K562 (cell line): ENCODE measurements around the gene PAXIP1. TPM values are rescaled to one million over a fixed set of nuclear protein-coding genes. Genes with fewer than 3 reads are reported as not detected.

Experiments
- ATAC-seq: fragments of 200-7000 bp; cut with Tn5 transposase; 3 replicates; pipeline ENCODE4 v1.9.1; 2020; ENCODE audit warnings: moderate library complexity
- BruUV-seq: library from RNA; stranded (reverse); fragments of 400-500 nt; replicated peaks from 2 replicates; lab custom pipeline; 2021; lab: Mats Ljungman, UMichigan
- CTCF ChIA-PET: fragments of 300-600 bp; formaldehyde crosslinking; extraction: SDS; loops from one replicate; lab custom pipeline; 2021; ENCODE audit warnings: low intra/inter-chr PET ratio; lab: Yijun Ruan, JAX
- POLR2A ChIA-PET: fragments of 300-600, 350-650 bp; sonication (Branson Sonifier 250); formaldehyde crosslinking; extraction: SDS; loops from one replicate; lab custom pipeline; 2021; ENCODE audit warnings: antibody characterized with exemption, inconsistent platforms; lab: Yijun Ruan, JAX
- DNase-seq, 4 experiments: peaks; one replicate each; pipeline versions ENCODE4 v3.0.0 to v3.0.0-alpha.2; 2011 to 2018; ENCODE audit warnings: low spot score in 3 of 4, mixed read lengths in 3 of 4; ENCODE audit errors: extremely low read depth in 1 of 4
- FAIRE-seq: peaks from 2 replicates; lab custom pipeline; 2011; peaks lifted over from hg19 to GRCh38; lab: Jason Lieb, UNC
- H2AFZ ChIP-seq: 2 replicates; pipeline ENCODE4 v1.6.0; 2011; ENCODE audit warnings: low read depth, low read length, control low read depth, inconsistent platforms
- H3K27ac ChIP-seq: fragments of 200-600 bp; 3 replicates; pipeline ENCODE4 v1.8.0; 2011; ENCODE audit warnings: low read depth, mild to moderate bottlenecking, control low read depth, inconsistent platforms, low read length, moderate library complexity, mixed read lengths; ENCODE audit errors: extremely low read depth
- H3K27me3 ChIP-seq, 2 experiments: fragments of 300-600 bp in 1 of 2; 2 replicates in 1 of 2; 3 replicates in 1 of 2; pipeline versions ENCODE4 v1.6.0 to v1.8.0; 2011; ENCODE audit warnings: inconsistent platforms in 2 of 2, low read length in 2 of 2, mild to moderate bottlenecking in 1 of 2, mixed read lengths in 1 of 2, moderate library complexity in 1 of 2; ENCODE audit not compliant: control insufficient read depth in 2 of 2, insufficient read depth in 2 of 2
- H3K36me3 ChIP-seq: fragments of 300-600 bp; 3 replicates; pipeline ENCODE4 v1.8.0; 2011; ENCODE audit warnings: mild to moderate bottlenecking, low read length, inconsistent platforms; ENCODE audit not compliant: control insufficient read depth, insufficient read depth
- H3K4me1 ChIP-seq, 2 experiments: fragments of 200-600 bp in 1 of 2; replicated peaks in 1 of 2; 2 replicates in 1 of 2; 3 replicates in 1 of 2; pipeline versions ENCODE4 v1.5.1 to v1.8.0; 2011; ENCODE audit warnings: inconsistent platforms in 2 of 2, low read length in 2 of 2, mild to moderate bottlenecking in 1 of 2, mixed read lengths in 1 of 2, moderate library complexity in 1 of 2; ENCODE audit not compliant: control insufficient read depth in 2 of 2, insufficient read depth in 2 of 2
- H3K4me2 ChIP-seq: 2 replicates; pipeline ENCODE4 v1.6.1; 2011; ENCODE audit warnings: low read length, control low read depth, inconsistent platforms, mixed read lengths; ENCODE audit not compliant: insufficient read depth
- H3K4me3 ChIP-seq: fragments of 200-600 bp; sonication (generic), shearing (Covaris generic); 2 replicates; pipeline ENCODE4 v1.5.1; 2016; ENCODE audit warnings: control low read depth, inconsistent platforms
- H3K79me2 ChIP-seq: fragments of 200-600 bp; 3 replicates; pipeline ENCODE4 v1.8.0; 2011; ENCODE audit warnings: low read length, inconsistent platforms; ENCODE audit not compliant: control insufficient read depth, insufficient read depth
- H3K9ac ChIP-seq, 2 experiments: 2 replicates each; pipeline versions ENCODE4 v1.6.0 to v1.6.1; 2011; ENCODE audit warnings: low read depth in 2 of 2, low read length in 2 of 2, control low read depth in 1 of 2, inconsistent platforms in 1 of 2, mild to moderate bottlenecking in 1 of 2, mixed read lengths in 1 of 2; ENCODE audit not compliant: insufficient read depth in 1 of 2
- H3K9me1 ChIP-seq: one replicate; pipeline ENCODE4 v1.6.0; 2011; ENCODE audit warnings: inconsistent platforms, mild to moderate bottlenecking, low read length, moderate library complexity; ENCODE audit not compliant: control insufficient read depth, insufficient read depth
- H3K9me3 ChIP-seq: replicated peaks from 2 replicates; pipeline ENCODE4 v1.5.1; 2011; ENCODE audit warnings: low read depth, low read length, inconsistent platforms; ENCODE audit not compliant: control insufficient read depth, insufficient read depth
- H4K20me1 ChIP-seq: replicated peaks from 2 replicates; pipeline ENCODE4 v1.6.1; 2011; ENCODE audit warnings: low read length, inconsistent platforms, mixed read lengths; ENCODE audit not compliant: control insufficient read depth, insufficient read depth
- CBX3 ChIP-seq, 2 experiments: IDR thresholded peaks; 1 replicate in 1 of 2; 2 replicates in 1 of 2; pipeline ENCODE4 v1.6.1; 2012; ENCODE audit warnings: inconsistent platforms in 2 of 2, low read length in 2 of 2, borderline replicate concordance in 1 of 2, control low read depth in 1 of 2
- CCNT2 ChIP-seq: IDR thresholded peaks from 2 replicates; pipeline ENCODE4 v1.6.1; 2011; ENCODE audit warnings: borderline replicate concordance, low read depth, mild to moderate bottlenecking, moderate library complexity, mixed read lengths, low read length; ENCODE audit not compliant: insufficient read length; ENCODE audit errors: extremely low read depth
- ETS1 ChIP-seq: conservative IDR thresholded peaks from 2 replicates; pipeline ENCODE4 v1.6.1; 2011; ENCODE audit warnings: low read depth, mild to moderate bottlenecking, low read length; ENCODE audit not compliant: control insufficient read depth
- GTF2A2 ChIP-seq: IDR thresholded peaks from 2 replicates; pipeline ENCODE4 v1.6.1; 2016; ENCODE audit warnings: mild to moderate bottlenecking, missing genetic modification characterization, missing compliant biosample characterization
- ILF3 ChIP-seq: fragments of 450-650 bp; IDR thresholded peaks from 2 replicates; pipeline ENCODE4 v1.6.1; 2018; ENCODE audit warnings: antibody characterized with exemption, mild to moderate bottlenecking, moderate library complexity, borderline replicate concordance
- KDM5B ChIP-seq: fragments of 200-600 bp; sonication (generic); IDR thresholded peaks from 2 replicates; pipeline ENCODE4 v1.6.1; 2012; ENCODE audit warnings: low read depth, mild to moderate bottlenecking, moderate library complexity, low read length, control low read depth, inconsistent platforms; ENCODE audit not compliant: insufficient replicate concordance
- KLF16 ChIP-seq: IDR thresholded peaks from 2 replicates; pipeline ENCODE4 v1.6.1; 2016; ENCODE audit warnings: antibody characterized with exemption
- POLR2G ChIP-seq: fragments of 200-400 bp; formaldehyde crosslinking; IDR thresholded peaks from 2 replicates; pipeline ENCODE4 v1.6.1; 2017; ENCODE audit warnings: low read depth, mild to moderate bottlenecking, antibody characterized with exemption, low read length, moderate library complexity
- SMAD4 ChIP-seq: fragments of 250-450 bp; sonication (Bioruptor Pico); conservative IDR thresholded peaks from 2 replicates; pipeline ENCODE4 v1.8.0; 2021; ENCODE audit warnings: inconsistent platforms, mild to moderate bottlenecking, moderate library complexity
- ZNF395 ChIP-seq: fragments of 200-800 bp; sonication (Bioruptor generic); IDR thresholded peaks from 2 replicates; pipeline ENCODE4 v1.6.1; 2017; ENCODE audit warnings: missing genetic modification characterization, missing compliant biosample characterization
- WGBS: fragments of 100-300 bp; shearing (Covaris generic); methylation state at CpG from one replicate; pipeline ENCODE4 v1.1.6; 2016; ENCODE audit warnings: low coverage, mixed read lengths; ENCODE audit not compliant: insufficient coverage; ENCODE audit errors: missing lambda C conversion rate; 5-methylcytosine and 5-hydroxymethylcytosine counted together
- in situ Hi-C: fragments of 300-500 bp; cut with MboI; formaldehyde crosslinking; loops from 4 replicates; pipeline ENCODE4 v1.15.0; 2018; ENCODE audit warnings: inconsistent platforms, mixed read lengths
- intact Hi-C: fragments of 100-400 bp; cut with micrococcal nuclease; formaldehyde crosslinking; loops from 2 replicates; pipeline ENCODE4 v1.14.2; 2022
- polyA plus RNA-seq, 8 experiments: library from polyadenylated mRNA; depleted of rRNA in 4 of 8; stranded (reverse) in 5 of 8; unstranded in 3 of 8; fragments of >200 nt; fragmentation: Nextera tagmentation in 2 of 8; fragmentation: Illumina TruSeq in 1 of 8; extraction: Ambion mirVana in 2 of 8; extraction: Trizol in 1 of 8; gene quantifications; 2 replicates each; pipeline versions ENCODE4 v1.2.1 to v1.2.3, GENCODE V29; 2011 to 2014; ENCODE audit warnings: inconsistent platforms in 1 of 8, missing spikeins in 1 of 8
- total RNA-seq, 7 experiments: library from RNA; depleted of rRNA in 6 of 7; stranded (reverse); fragments of >200 nt in 6 of 7; fragmentation: Illumina TruSeq in 2 of 7; extraction: Trizol in 2 of 7; gene quantifications; 2 replicates each; pipeline versions ENCODE4 v1.2.1 to v1.2.3, GENCODE V29; 2011 to 2021; ENCODE audit warnings: low replicate concordance in 1 of 7
- TF ChIP-seq, protein P1 (sequence below), 2 experiments: fragments of 200-800 bp in 1 of 2; sonication (Bioruptor generic) in 1 of 2; sonication (generic) in 1 of 2; formaldehyde crosslinking in 1 of 2; IDR thresholded peaks in 1 of 2; conservative IDR thresholded peaks in 1 of 2; 2 replicates each; pipeline versions ENCODE4 v1.5.0 to v1.6.1; 2016 to 2020; ENCODE audit warnings: missing compliant biosample characterization in 1 of 2, missing genetic modification characterization in 1 of 2, missing genetic modification reagents in 1 of 2
- TF ChIP-seq, protein P2 (sequence below): sonication (generic); formaldehyde crosslinking; IDR thresholded peaks from 2 replicates; pipeline ENCODE4 v1.8.1; 2022; ENCODE audit warnings: missing genetic modification reagents

The PAXIP1 gene
- total and polyA plus RNA-seq, 9 of the 15 experiments (the other 6 are each of a cell fraction or from before 2014, with no cell fraction given) = 9.7 to 37.9 (median 28.4) TPM

DNA sequence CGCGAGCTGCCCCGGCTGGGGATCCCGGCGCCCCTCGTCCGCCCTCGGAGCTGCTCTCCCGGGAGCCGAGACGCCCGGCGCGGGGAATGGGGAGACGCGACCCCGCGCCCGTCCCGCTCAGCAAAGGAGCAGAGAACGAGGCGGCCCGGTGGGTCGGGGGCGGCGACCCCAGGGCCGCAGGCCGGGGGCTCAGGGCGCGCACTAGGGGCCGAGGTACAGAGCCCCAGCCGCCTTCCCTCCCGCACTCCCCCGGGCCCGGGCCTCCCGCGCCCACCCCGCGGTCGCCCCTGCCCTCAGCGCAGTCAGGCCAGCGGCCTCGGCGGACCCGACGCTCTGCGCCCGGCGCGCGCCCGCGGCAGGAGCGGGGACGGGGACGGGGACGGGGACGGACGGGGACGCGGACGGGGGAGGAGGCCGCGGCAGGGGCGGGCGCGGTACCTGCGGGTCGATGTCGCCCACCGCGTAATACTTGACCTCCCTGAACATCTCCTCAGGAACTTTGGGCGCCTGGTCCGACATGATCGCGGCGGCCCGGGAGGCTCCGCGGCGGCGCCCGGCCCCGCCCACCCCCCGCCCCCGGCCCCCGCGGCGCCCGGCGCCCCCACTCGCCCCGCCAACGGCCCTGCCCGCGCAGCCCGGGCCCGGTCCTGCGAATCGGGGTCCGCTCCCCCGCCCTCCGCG lies 373 bp downstream of the PAXIP1 start:
- CTCF ChIA-PET = no interaction called here
- peak overlapping the region; percentile 84 for H3K4me3 ChIP-seq
- peak overlapping the region; percentile 79 for H3K27ac ChIP-seq
- H3K9ac ChIP-seq = peak overlapping the region; percentile 81 to 100
- H3K9me3 ChIP-seq = no peaks in the 10 kb centered on the region
- peaks cover 17 to 19% of the 10 kb centered on the region in 2 experiments for H3K4me1 ChIP-seq
- peaks cover 61% of the 10 kb centered on the region for H3K79me2 ChIP-seq
- H3K4me2 ChIP-seq = peak overlapping the region; percentile 93; the same call in 1 of the 2 replicates
- POLR2A ChIA-PET = interaction anchor here (0.7 to 1.6 kb wide), 9 partner anchors 10 to 111 kb away, joined by 3 to 8 read pairs (median 4); no protein-coding TSS in a partner anchor
- H2AFZ ChIP-seq = peak overlapping the region; percentile 27; the same call in 1 of the 2 replicates
- DNase-seq (peak in 3 of 4 experiments; percentile 69 to 94 (median 73)), FAIRE-seq (no peak), ATAC-seq (peak; percentile 61)
- intact Hi-C loops (loop anchor here (5.0 kb wide), 1 partner anchor 295 kb away; the partner anchor contains the start of gene INSIG1), in situ Hi-C loops (no loop called here)
- H4K20me1 ChIP-seq = no peaks in the 10 kb centered on the region; the same call in 1 of the 2 replicates
- no peaks in the 10 kb centered on the region for H3K27me3 ChIP-seq
- H3K9me1 ChIP-seq = no peaks in the 10 kb centered on the region
- no TSS peak for BruUV-seq
- peaks cover 49% of the 10 kb centered on the region for H3K36me3 ChIP-seq
- under 1% methylated on average over 50 of the region's 104 CpGs for WGBS
- TF ChIP-seq POLR2G = peak; percentile 73
- TF ChIP-seq GTF2A2 (tag) = no peak
- TF ChIP-seq CBX3 (IDR thresholded peaks at IDR 0.05; ENCODE audit: borderline replicate concordance in 1 of 2, low read length in 2 of 2) = no peak
- peak; percentile 47 for TF ChIP-seq KDM5B
- TF ChIP-seq, protein P1, sequence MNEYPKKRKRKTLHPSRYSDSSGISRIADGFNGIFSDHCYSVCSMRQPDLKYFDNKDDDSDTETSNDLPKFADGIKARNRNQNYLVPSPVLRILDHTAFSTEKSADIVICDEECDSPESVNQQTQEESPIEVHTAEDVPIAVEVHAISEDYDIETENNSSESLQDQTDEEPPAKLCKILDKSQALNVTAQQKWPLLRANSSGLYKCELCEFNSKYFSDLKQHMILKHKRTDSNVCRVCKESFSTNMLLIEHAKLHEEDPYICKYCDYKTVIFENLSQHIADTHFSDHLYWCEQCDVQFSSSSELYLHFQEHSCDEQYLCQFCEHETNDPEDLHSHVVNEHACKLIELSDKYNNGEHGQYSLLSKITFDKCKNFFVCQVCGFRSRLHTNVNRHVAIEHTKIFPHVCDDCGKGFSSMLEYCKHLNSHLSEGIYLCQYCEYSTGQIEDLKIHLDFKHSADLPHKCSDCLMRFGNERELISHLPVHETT (CRISPR knock-in tag; conservative IDR thresholded peaks at IDR 0.05 in 1 of 2, IDR thresholded peaks at IDR 0.05 in 1 of 2) = peak in 1 of 2 experiments; percentile 96; a peak in 2 of 4 replicates
- peak; percentile 6 for TF ChIP-seq CCNT2
- TF ChIP-seq SMAD4 = 0 out of 2 replicates have a peak, but pooled peaks have one; percentile 25
- TF ChIP-seq ILF3 = peak; percentile 73; the same call in 1 of the 2 replicates
- peak; percentile 85 for TF ChIP-seq ZNF395 (CRISPR knock-in tag)
- TF ChIP-seq KLF16 = no peak
- TF ChIP-seq ETS1 = peak; percentile 26; the same call in 1 of the 2 replicates
- TF ChIP-seq, protein P2, sequence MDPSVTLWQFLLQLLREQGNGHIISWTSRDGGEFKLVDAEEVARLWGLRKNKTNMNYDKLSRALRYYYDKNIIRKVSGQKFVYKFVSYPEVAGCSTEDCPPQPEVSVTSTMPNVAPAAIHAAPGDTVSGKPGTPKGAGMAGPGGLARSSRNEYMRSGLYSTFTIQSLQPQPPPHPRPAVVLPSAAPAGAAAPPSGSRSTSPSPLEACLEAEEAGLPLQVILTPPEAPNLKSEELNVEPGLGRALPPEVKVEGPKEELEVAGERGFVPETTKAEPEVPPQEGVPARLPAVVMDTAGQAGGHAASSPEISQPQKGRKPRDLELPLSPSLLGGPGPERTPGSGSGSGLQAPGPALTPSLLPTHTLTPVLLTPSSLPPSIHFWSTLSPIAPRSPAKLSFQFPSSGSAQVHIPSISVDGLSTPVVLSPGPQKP (CRISPR knock-in tag) = no peak
